IMR-90 (cell line): ENCODE measurements around the gene RASSF8. TPM values are rescaled to one million over a fixed set of nuclear protein-coding genes. Genes with fewer than 3 reads are reported as not detected.

Experiments used
- ATAC-seq: fragments of 200-7000 bp; cut with Tn5 transposase; 2 replicates; pipeline ENCODE4 v1.9.1; 2020; ENCODE audit warnings: low read depth, mild to moderate bottlenecking, moderate library complexity
- BruUV-seq: library from RNA; stranded (reverse); fragments of 400-500 nt; replicated peaks from 2 replicates; lab custom pipeline; 2021; lab: Mats Ljungman, UMichigan
- CTCF ChIA-PET: fragments of 300-600 bp; formaldehyde crosslinking; extraction: SDS; loops from one replicate; lab custom pipeline; 2021; ENCODE audit warnings: antibody characterized with exemption; lab: Yijun Ruan, JAX
- POLR2A ChIA-PET: fragments of 300-600 bp; sonication (Branson Sonifier 250); formaldehyde crosslinking; loops from one replicate; lab custom pipeline; 2022; ENCODE audit warnings: antibody characterized with exemption; ENCODE audit not compliant: unreplicated experiment; lab: Charles Lee
- DNase-seq: peaks from one replicate; pipeline ENCODE4 v3.0.0; 2013
- H2AFZ ChIP-seq: replicated peaks from 2 replicates; pipeline ENCODE3; 2013; ENCODE audit warnings: low read length, mild to moderate bottlenecking; ENCODE audit not compliant: poor library complexity
- H2AK5ac ChIP-seq: 2 replicates; pipeline ENCODE4 v1.6.1; 2013; ENCODE audit warnings: low read depth, low read length, inconsistent platforms
- H2AK9ac ChIP-seq: replicated peaks from 2 replicates; pipeline ENCODE3; 2013; ENCODE audit warnings: mild to moderate bottlenecking, low read depth, low read length, moderate library complexity; ENCODE audit not compliant: poor library complexity
- H2BK120ac ChIP-seq: 2 replicates; pipeline ENCODE4 v1.6.1; 2013; ENCODE audit warnings: low read depth, low read length, inconsistent platforms
- H2BK15ac ChIP-seq: 3 replicates; pipeline ENCODE4 v1.6.1; 2013; ENCODE audit warnings: low read depth, low read length, inconsistent platforms
- H2BK20ac ChIP-seq: 2 replicates; pipeline ENCODE4 v1.6.1; 2013; ENCODE audit warnings: low read depth, mild to moderate bottlenecking, inconsistent platforms, low read length, moderate library complexity
- H2BK5ac ChIP-seq: 2 replicates; pipeline ENCODE4 v1.6.1; 2013; ENCODE audit warnings: mild to moderate bottlenecking, low read depth, low read length, inconsistent platforms; ENCODE audit not compliant: poor library complexity, severe bottlenecking
- H3K14ac ChIP-seq: replicated peaks from 2 replicates; pipeline ENCODE4 v1.6.1; 2013; ENCODE audit warnings: low read depth, low read length, inconsistent platforms
- H3K18ac ChIP-seq: 2 replicates; pipeline ENCODE4 v1.6.1; 2013; ENCODE audit warnings: low read depth, low read length, control low read depth
- H3K23ac ChIP-seq: 2 replicates; pipeline ENCODE4 v1.6.1; 2013; ENCODE audit warnings: low read depth, low read length, inconsistent platforms
- H3K27ac ChIP-seq: 2 replicates; pipeline ENCODE4 v1.5.1; 2013; ENCODE audit warnings: mild to moderate bottlenecking, control low read depth, low read length; ENCODE audit not compliant: insufficient read depth
- H3K27me3 ChIP-seq: 2 replicates; pipeline ENCODE4 v1.6.1; 2013; ENCODE audit warnings: low read length; ENCODE audit not compliant: control insufficient read depth, insufficient read depth
- H3K36me3 ChIP-seq: 2 replicates; pipeline ENCODE4 v1.6.1; 2013; ENCODE audit warnings: low read length, mixed read lengths; ENCODE audit not compliant: control insufficient read depth, insufficient read depth
- H3K4ac ChIP-seq: 2 replicates; pipeline ENCODE4 v1.6.1; 2013; ENCODE audit warnings: low read depth, low read length, inconsistent platforms
- H3K4me1 ChIP-seq: 2 replicates; pipeline ENCODE4 v1.6.1; 2013; ENCODE audit warnings: low read length, mixed read lengths; ENCODE audit not compliant: control insufficient read depth, insufficient read depth
- H3K4me2 ChIP-seq: 2 replicates; pipeline ENCODE4 v1.6.1; 2013; ENCODE audit warnings: low read depth, mild to moderate bottlenecking, control low read depth, low read length, moderate library complexity
- H3K4me3 ChIP-seq: 2 replicates; pipeline ENCODE4 v1.5.1; 2013; ENCODE audit warnings: low read depth, mild to moderate bottlenecking, control low read depth, low read length, moderate library complexity; ENCODE audit not compliant: insufficient read depth
- H3K56ac ChIP-seq: 2 replicates; pipeline ENCODE4 v1.6.1; 2013; ENCODE audit warnings: low read length, inconsistent platforms; ENCODE audit not compliant: insufficient read depth; ENCODE audit errors: extremely low read depth
- H3K79me1 ChIP-seq, 2 experiments: 2 replicates each; pipeline ENCODE4 v1.6.1; 2013; ENCODE audit warnings: low read length in 2 of 2, inconsistent platforms in 1 of 2, low read depth in 1 of 2
- H3K9ac ChIP-seq: 2 replicates; pipeline ENCODE4 v1.6.1; 2013; ENCODE audit warnings: low read depth, low read length, control low read depth
- H3K9me1 ChIP-seq: 2 replicates; pipeline ENCODE4 v1.6.1; 2013; ENCODE audit warnings: low read length, inconsistent platforms; ENCODE audit not compliant: insufficient read depth
- H3K9me3 ChIP-seq: 2 replicates; pipeline ENCODE4 v1.6.1; 2013; ENCODE audit warnings: low read length; ENCODE audit not compliant: control insufficient read depth, insufficient read depth
- H4K20me1 ChIP-seq: 2 replicates; pipeline ENCODE4 v1.6.1; 2013; ENCODE audit warnings: low read length, inconsistent platforms; ENCODE audit not compliant: insufficient read depth
- H4K5ac ChIP-seq: 2 replicates; pipeline ENCODE4 v1.6.1; 2013; ENCODE audit warnings: mild to moderate bottlenecking, low read depth, low read length, control low read depth
- H4K8ac ChIP-seq, 2 experiments: 2 replicates each; pipeline ENCODE4 v1.6.1; 2013; ENCODE audit warnings: low read depth in 2 of 2, low read length in 2 of 2, control low read depth in 1 of 2, inconsistent platforms in 1 of 2
- H4K91ac ChIP-seq: 2 replicates; pipeline ENCODE4 v1.6.1; 2013; ENCODE audit warnings: low read depth, low read length, inconsistent platforms; ENCODE audit not compliant: insufficient read depth
- CEBPB ChIP-seq: IDR thresholded peaks from 2 replicates; pipeline ENCODE4 v1.6.1; 2012; ENCODE audit warnings: low read depth, low read length, improper control_type of control experiment
- MAFK ChIP-seq: IDR thresholded peaks from 2 replicates; pipeline ENCODE4 v1.6.1; 2012; ENCODE audit warnings: low read depth, low read length, improper control_type of control experiment
- NFE2L2 ChIP-seq: fragments of 150-350 bp; IDR thresholded peaks from 2 replicates; pipeline ENCODE4 v1.6.1; 2016; ENCODE audit warnings: low read depth, mild to moderate bottlenecking, low read length
- POLR2A ChIP-seq: IDR thresholded peaks from 2 replicates; pipeline ENCODE4 v1.6.1; 2012; ENCODE audit warnings: mild to moderate bottlenecking, low read depth, low read length
- RFX5 ChIP-seq: IDR thresholded peaks from 2 replicates; pipeline ENCODE4 v1.8.0; 2012; ENCODE audit warnings: low read depth, mild to moderate bottlenecking, low read length, moderate library complexity
- SMC3 ChIP-seq: fragments of 150-350 bp; IDR thresholded peaks from 2 replicates; pipeline ENCODE4 v1.6.1; 2016; ENCODE audit warnings: low read depth, mild to moderate bottlenecking, antibody characterized with exemption, low read length, moderate library complexity
- WGBS, 2 experiments: methylation state at CpG; one replicate each; pipeline versions ENCODE4 v1.1.5 to v1.1.7; 2013; ENCODE audit warnings: missing lambda C conversion rate in 2 of 2; ENCODE audit not compliant: insufficient read length in 1 of 2; ENCODE audit errors: extremely low coverage in 2 of 2; 5-methylcytosine and 5-hydroxymethylcytosine counted together
- dilution Hi-C: fragments of 300-500 bp; cut with HindIII; formaldehyde crosslinking; loops from one replicate; pipeline ENCODE4 v1.14.3; 2018; ENCODE audit warnings: low sequenced_read_pairs; ENCODE audit not compliant: unreplicated experiment
- in situ Hi-C: fragments of 300-500 bp; cut with MboI; formaldehyde crosslinking; loops from 3 replicates; pipeline ENCODE4 v1.14.3; 2019; ENCODE audit warnings: low sequenced_read_pairs, inconsistent platforms, mixed read lengths
- intact Hi-C: fragments of 100-400 bp; cut with micrococcal nuclease; formaldehyde crosslinking; loops from 2 replicates; pipeline ENCODE4 v1.10.0; 2022
- polyA plus RNA-seq, 3 experiments: library from polyadenylated mRNA; depleted of rRNA; stranded (reverse); fragments of >200 nt; gene quantifications; 2 replicates each; pipeline ENCODE4 v1.2.3, GENCODE V29; 2012; ENCODE audit warnings: low replicate concordance in 1 of 3
- total RNA-seq: library from RNA; depleted of rRNA; stranded (reverse); fragments of >200 nt; gene quantifications from 2 replicates; pipeline ENCODE4 v1.2.3, GENCODE V29; 2012
- TF ChIP-seq, protein P1 (sequence below): fragments of 150-350 bp; IDR thresholded peaks from 2 replicates; pipeline ENCODE4 v1.6.1; 2017; ENCODE audit warnings: mild to moderate bottlenecking, antibody characterized with exemption, low read length, low read depth

RASSF8 gene
- total and polyA plus RNA-seq, 2 of the 4 experiments (the other 2 are of a cell fraction) = 10.8 to 50.5 TPM

GRCh38 chr12:26000898-26001297, 42.4 kb downstream of the RASSF8 start:
- Histone ChIP-seq H3K4me3 (no peak overlapping the region), H2AK9ac (no peak overlapping the region), H3K9me1 (peaks cover 6% of the 10 kb centered on the region; the same call in 1 of the 2 replicates), H2BK5ac (no peak overlapping the region), H4K5ac (no peak overlapping the region), H2AK5ac (no peak overlapping the region), H2AFZ (no peak overlapping the region), H2BK20ac (no peak overlapping the region), H2BK120ac (no peak overlapping the region), H3K36me3 (no peaks in the 10 kb centered on the region; the same call in 1 of the 2 replicates), H3K4me1 (peaks cover 3% of the 10 kb centered on the region; the same call in 1 of the 2 replicates), H3K14ac (no peak overlapping the region), H3K27ac (no peak overlapping the region), H4K8ac (no peak overlapping the region), H3K4ac (no peak overlapping the region), H3K79me1 (peaks cover 28 to 67% of the 10 kb centered on the region in 2 experiments), H3K56ac (no peak overlapping the region), H3K27me3 (no peaks in the 10 kb centered on the region), H4K20me1 (no peaks in the 10 kb centered on the region; the same call in none of the 2 replicates), H4K91ac (no peak overlapping the region), H3K9ac (no peak overlapping the region), H2BK15ac (no peak overlapping the region), H3K4me2 (no peak overlapping the region), H3K23ac (no peak overlapping the region), H3K9me3 (peaks cover 2% of the 10 kb centered on the region; the same call in 1 of the 2 replicates), H3K18ac (no peak overlapping the region)
- intact Hi-C loops (no loop called here), dilution Hi-C loops (no loop called here), in situ Hi-C loops (no loop called here)
- CTCF ChIA-PET = interaction anchor here (0.6 to 0.7 kb wide), 2 partner anchors 35 to 233 kb away, joined by 3 to 4 read pairs; no protein-coding TSS in a partner anchor
- POLR2A ChIA-PET = interaction anchor here (0.6 kb wide), 1 partner anchor 47 kb away, joined by 7 read pairs; no protein-coding TSS in a partner anchor
- TF ChIP-seq NFE2L2 (no peak), SMC3 (no peak), MAFK (no peak), POLR2A (no peak), RFX5 (no peak), CEBPB (no peak)
- TF ChIP-seq, protein P1, sequence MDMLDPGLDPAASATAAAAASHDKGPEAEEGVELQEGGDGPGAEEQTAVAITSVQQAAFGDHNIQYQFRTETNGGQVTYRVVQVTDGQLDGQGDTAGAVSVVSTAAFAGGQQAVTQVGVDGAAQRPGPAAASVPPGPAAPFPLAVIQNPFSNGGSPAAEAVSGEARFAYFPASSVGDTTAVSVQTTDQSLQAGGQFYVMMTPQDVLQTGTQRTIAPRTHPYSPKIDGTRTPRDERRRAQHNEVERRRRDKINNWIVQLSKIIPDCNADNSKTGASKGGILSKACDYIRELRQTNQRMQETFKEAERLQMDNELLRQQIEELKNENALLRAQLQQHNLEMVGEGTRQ = no peak
- DNase-seq (no peak), ATAC-seq (no peak)
- no TSS peak for BruUV-seq
- WGBS, 2 experiments = no CpG with 5 or more reads among the region's 4 CpGs
